ENCODE results near the gene WASHC2A. TPM values are rescaled to one million over a fixed set of nuclear protein-coding genes. Genes with fewer than 3 reads are reported as not detected.
A peak's percentile ranks its signal among the peaks of the same experiment; 100 is the strongest.
"Not testable (repeated sequence)": the region's sequence is repeated elsewhere in the genome, so short reads cannot be mapped to it uniquely, and the experiment has no call there.

Gene WASHC2A
- total RNA-seq, 1 donor = 62.6 TPM

GRCh38 chr10:50143512-50144174 lies 75.9 kb downstream of the WASHC2A start:
- not testable (repeated sequence) for DNase-seq (ENCODE audit: low read depth); H3K4me3 ChIP-seq (ENCODE audit: low read depth, low read length)

DNA sequence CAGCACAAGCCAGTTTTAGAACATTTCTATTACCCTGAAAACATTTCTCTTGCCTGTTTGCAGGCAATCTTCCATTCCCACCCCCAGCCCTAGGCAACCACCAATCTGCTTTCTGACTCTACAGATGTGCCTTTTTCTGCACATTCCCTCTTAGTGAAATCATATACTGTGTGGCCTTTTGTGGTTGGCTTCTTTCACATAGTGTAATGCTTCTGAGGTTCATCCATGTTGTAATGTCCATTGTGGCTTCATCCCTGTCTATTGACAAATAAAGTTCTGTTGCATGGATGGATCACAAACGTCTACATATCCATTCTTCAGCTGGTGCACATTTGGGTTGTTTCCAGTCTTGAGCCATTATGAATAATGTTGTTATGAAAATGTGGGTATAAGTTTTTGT lies 77.8 kb downstream of the WASHC2A start:
- DNase-seq (ENCODE audit: low read depth) = peak; percentile 17
- not testable (repeated sequence) for H3K4me3 ChIP-seq (ENCODE audit: low read depth, low read length)

- TF ChIP-seq, protein P1, sequence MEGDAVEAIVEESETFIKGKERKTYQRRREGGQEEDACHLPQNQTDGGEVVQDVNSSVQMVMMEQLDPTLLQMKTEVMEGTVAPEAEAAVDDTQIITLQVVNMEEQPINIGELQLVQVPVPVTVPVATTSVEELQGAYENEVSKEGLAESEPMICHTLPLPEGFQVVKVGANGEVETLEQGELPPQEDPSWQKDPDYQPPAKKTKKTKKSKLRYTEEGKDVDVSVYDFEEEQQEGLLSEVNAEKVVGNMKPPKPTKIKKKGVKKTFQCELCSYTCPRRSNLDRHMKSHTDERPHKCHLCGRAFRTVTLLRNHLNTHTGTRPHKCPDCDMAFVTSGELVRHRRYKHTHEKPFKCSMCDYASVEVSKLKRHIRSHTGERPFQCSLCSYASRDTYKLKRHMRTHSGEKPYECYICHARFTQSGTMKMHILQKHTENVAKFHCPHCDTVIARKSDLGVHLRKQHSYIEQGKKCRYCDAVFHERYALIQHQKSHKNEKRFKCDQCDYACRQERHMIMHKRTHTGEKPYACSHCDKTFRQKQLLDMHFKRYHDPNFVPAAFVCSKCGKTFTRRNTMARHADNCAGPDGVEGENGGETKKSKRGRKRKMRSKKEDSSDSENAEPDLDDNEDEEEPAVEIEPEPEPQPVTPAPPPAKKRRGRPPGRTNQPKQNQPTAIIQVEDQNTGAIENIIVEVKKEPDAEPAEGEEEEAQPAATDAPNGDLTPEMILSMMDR (IDR thresholded peaks at IDR 0.05; ENCODE audit: insufficient read depth, low read depth, low read length) = no peak
- no peak overlapping the region for H3K4me3 ChIP-seq (ENCODE audit: low read depth, low read length)
- DNase-seq (ENCODE audit: low read depth) = no peak
Measured at GRCh38 chr10:50152792-50153272, 85.1 kb downstream of the WASHC2A start.

GRCh38 chr10:50157868-50158267 lies 90.1 kb downstream of the WASHC2A start:
- not testable (repeated sequence) for H3K4me3 ChIP-seq (ENCODE audit: low read depth, low read length); DNase-seq (ENCODE audit: low read depth)

DNA sequence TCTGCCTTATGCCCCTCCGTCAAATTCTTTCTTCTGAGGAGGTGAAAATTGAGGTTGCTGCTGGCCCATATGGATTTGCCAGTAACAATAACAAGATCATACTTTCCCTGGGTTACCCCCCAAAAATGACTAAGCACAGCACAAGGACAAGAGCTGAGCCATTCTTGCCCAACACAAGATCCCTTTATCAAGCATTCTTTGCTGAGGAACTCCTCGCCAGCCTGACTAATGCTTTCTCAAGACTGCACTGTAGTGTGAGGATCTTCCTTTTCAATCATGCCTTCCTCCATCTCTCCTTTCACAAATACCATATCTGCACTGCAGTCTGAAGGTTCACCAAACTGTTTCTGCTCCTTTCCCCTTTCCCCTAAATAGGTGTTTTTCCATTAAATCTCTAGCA lies 92.1 kb downstream of the WASHC2A start:
- not testable (repeated sequence) for DNase-seq (ENCODE audit: low read depth); H3K4me3 ChIP-seq (ENCODE audit: low read depth, low read length)

- not testable (repeated sequence) for H3K4me3 ChIP-seq (ENCODE audit: low read depth, low read length); DNase-seq (ENCODE audit: low read depth)
Measured at GRCh38 chr10:50165038-50165437, 97.3 kb downstream of the WASHC2A start.

GRCh38 chr10:50167833-50168232 lies 100.1 kb downstream of the WASHC2A start:
- H3K4me3 ChIP-seq (ENCODE audit: low read depth, low read length); DNase-seq (ENCODE audit: low read depth): not testable (repeated sequence)

DNA sequence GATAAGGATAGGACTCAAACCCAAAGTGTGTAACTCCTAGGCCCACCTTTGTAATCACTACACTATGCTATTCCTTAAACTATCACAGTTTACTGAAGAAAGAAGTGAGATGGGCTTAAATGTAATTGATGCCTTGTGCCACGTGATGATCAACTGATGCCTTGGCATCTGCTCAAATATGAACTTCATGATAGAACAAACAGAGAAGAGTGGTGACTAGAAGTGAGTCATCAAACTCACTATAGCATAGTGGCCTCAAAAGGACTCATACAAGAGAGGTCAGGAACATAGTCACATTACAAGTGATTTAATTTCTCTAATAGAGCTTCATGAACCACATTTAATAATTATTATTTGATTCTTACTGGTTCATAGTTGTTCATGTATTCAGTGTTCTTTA lies 101.8 kb downstream of the WASHC2A start:
- not testable (repeated sequence) for H3K4me3 ChIP-seq (ENCODE audit: low read depth, low read length)
- peak; percentile 9 for DNase-seq (ENCODE audit: low read depth)

- H3K4me3 ChIP-seq (ENCODE audit: low read depth, low read length) = not testable (repeated sequence)
- peak; percentile 70 for DNase-seq (ENCODE audit: low read depth)
Measured at GRCh38 chr10:50174788-50175525, 107.2 kb downstream of the WASHC2A start.

Other genes starting within 250 kb of the WASHC2A start
- 31.9 and 42.7 TPM in 2 replicates for gene PARG, start 125.9 kb upstream of the WASHC2A start, total RNA-seq
- 20.7 and 25.4 TPM in 2 replicates for gene TIMM23B, start 125.9 kb upstream of the WASHC2A start, total RNA-seq
- 3.2 and 4.7 TPM in 2 replicates for gene AGAP6, start 79.5 kb upstream of the WASHC2A start, total RNA-seq
- gene ASAH2, start 183.6 kb downstream of the WASHC2A start, total RNA-seq = 1.3 and 1.6 TPM in 2 replicates

Data from fibroblast of villous mesenchyme (primary cell).